CMK (cell line): ENCODE data around the gene LINS1.
A peak's percentile ranks its signal among the peaks of the same experiment; 100 is the strongest.

Source experiments
- DNase-seq: peaks from one replicate; pipeline ENCODE4 v3.0.0-alpha.2; 2010; ENCODE audit warnings: low read depth

LINS1 gene

GRCh38 chr15:100547961-100548360 is 54.0 kb downstream of the LINS1 start:
- no peak for DNase-seq

- no peak for DNase-seq
These were observed 57.0 kb downstream of the LINS1 start for GRCh38 chr15:100544946-100545345.

GRCh38 chr15:100544338-100544841 is 57.6 kb downstream of the LINS1 start:
- DNase-seq: no peak

GRCh38 chr15:100542290-100542689 is 59.7 kb downstream of the LINS1 start:
- DNase-seq: no peak

GRCh38 chr15:100537331-100537730 is 64.7 kb downstream of the LINS1 start:
- peak; percentile 4 for DNase-seq

GRCh38 chr15:100536733-100537132 is 65.3 kb downstream of the LINS1 start:
- no peak for DNase-seq

- no peak for DNase-seq
These were observed 68.1 kb downstream of the LINS1 start for GRCh38 chr15:100533886-100534285.

GRCh38 chr15:100531823-100532327 is 70.1 kb downstream of the LINS1 start:
- DNase-seq: no peak

- DNase-seq: no peak
These were observed 70.8 kb downstream of the LINS1 start for GRCh38 chr15:100531204-100531603.

GRCh38 chr15:100529556-100529955 is 72.4 kb downstream of the LINS1 start:
- DNase-seq: no peak

- DNase-seq: no peak
These were observed 73.1 kb downstream of the LINS1 start, which contains the start of gene CERS3 for GRCh38 chr15:100528833-100529428. Gene CERS3 (minus strand): TSS chr15:100528950. CDS start chr15:100501849, 27,101 bp downstream.

- no peak for DNase-seq
These were observed 75.9 kb downstream of the LINS1 start for GRCh38 chr15:100526027-100526481.

GRCh38 chr15:100525436-100525835 is 76.5 kb downstream of the LINS1 start:
- DNase-seq: no peak

- DNase-seq: no peak
These were observed 77.7 kb downstream of the LINS1 start for GRCh38 chr15:100524326-100524725.

GRCh38 chr15:100521907-100522306 is 80.1 kb downstream of the LINS1 start:
- no peak for DNase-seq

- no peak for DNase-seq
These were observed 81.7 kb downstream of the LINS1 start for GRCh38 chr15:100520132-100520921.

GRCh38 chr15:100517846-100518245 is 84.1 kb downstream of the LINS1 start:
- DNase-seq: no peak
